BLaER1 (cell line): ENCODE data around the gene MED14.
A peak's percentile ranks its signal among the peaks of the same experiment; 100 is the strongest.

Experiments used
- H3K27ac ChIP-seq: shearing (Covaris generic); formaldehyde crosslinking; 2 replicates; pipeline ENCODE4 v1.8.1; 2022
- H3K27me3 ChIP-seq: shearing (Covaris generic); formaldehyde crosslinking; 2 replicates; pipeline ENCODE4 v1.8.1; 2022
- H3K36me3 ChIP-seq: shearing (Covaris generic); formaldehyde crosslinking; 2 replicates; pipeline ENCODE4 v1.8.1; 2022
- H3K4me1 ChIP-seq: shearing (Covaris generic); formaldehyde crosslinking; 2 replicates; pipeline ENCODE4 v1.8.1; 2022
- H3K4me2 ChIP-seq: shearing (Covaris generic); formaldehyde crosslinking; 2 replicates; pipeline ENCODE4 v1.8.1; 2022
- H3K4me3 ChIP-seq: shearing (Covaris generic); formaldehyde crosslinking; 2 replicates; pipeline ENCODE4 v1.8.1; 2022
- H3K9ac ChIP-seq: shearing (Covaris generic); formaldehyde crosslinking; 2 replicates; pipeline ENCODE4 v1.8.1; 2022
- H3K9me3 ChIP-seq: shearing (Covaris generic); formaldehyde crosslinking; 2 replicates; pipeline ENCODE4 v1.8.1; 2022
- H4K20me1 ChIP-seq: shearing (Covaris generic); formaldehyde crosslinking; 2 replicates; pipeline ENCODE4 v1.8.1; 2022
- Cebpa-rat ChIP-seq: shearing (Covaris generic); IDR thresholded peaks from 2 replicates; pipeline ENCODE4 v1.8.1; 2022

The MED14 gene

DNA sequence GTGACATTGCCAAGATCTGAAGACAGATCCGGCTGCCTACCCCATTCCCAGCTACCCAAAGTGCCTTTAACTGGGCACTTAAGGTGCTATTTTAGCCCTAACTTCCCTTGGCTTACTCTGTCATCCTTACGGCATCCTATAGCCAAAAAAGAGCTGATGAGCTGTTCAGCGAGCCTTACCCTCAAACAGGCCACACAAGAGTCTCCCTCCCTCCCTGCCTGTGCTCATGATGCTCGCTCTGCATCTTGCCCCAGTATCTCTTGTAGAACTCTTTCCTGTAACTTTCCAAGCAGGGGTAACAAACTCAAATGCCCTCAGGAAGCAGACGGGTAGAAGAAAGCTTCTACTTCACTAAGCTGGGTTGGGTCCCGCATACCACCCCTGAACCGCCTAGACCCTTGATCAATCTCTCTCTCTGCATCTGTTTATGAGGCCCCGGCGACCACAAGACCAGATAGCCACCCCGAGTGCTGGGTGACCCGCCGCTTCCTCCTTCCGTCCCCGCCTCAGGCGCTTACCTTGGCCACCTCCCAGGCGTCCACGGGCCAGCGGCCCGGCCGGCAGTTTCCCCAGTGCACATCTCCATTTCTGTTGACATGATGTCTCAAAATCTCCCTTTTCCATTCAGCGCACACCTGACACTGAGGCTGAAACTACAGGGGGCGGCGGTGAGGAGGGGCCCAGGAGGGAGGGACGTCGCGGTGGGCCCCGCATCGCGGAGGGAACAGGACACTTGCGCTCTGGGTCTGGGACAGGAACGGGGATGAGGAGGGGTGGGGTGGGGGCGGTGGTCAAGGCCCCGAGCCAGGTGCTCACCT, 88.6 kb downstream of the MED14 start:
- Histone ChIP-seq H3K27me3 (no peaks in the 10 kb centered on the region), H4K20me1 (no peaks in the 10 kb centered on the region), H3K4me1 (peaks cover 27% of the 10 kb centered on the region), H3K4me2 (peak overlapping the region; percentile 76), H3K27ac (peak overlapping the region; percentile 61; the same call in 1 of the 2 replicates), H3K9me3 (no peaks in the 10 kb centered on the region), H3K9ac (peak overlapping the region; percentile 77), H3K4me3 (peak overlapping the region; percentile 78), H3K36me3 (peaks cover 8% of the 10 kb centered on the region)
- no peak for TF ChIP-seq Cebpa-rat

DNA sequence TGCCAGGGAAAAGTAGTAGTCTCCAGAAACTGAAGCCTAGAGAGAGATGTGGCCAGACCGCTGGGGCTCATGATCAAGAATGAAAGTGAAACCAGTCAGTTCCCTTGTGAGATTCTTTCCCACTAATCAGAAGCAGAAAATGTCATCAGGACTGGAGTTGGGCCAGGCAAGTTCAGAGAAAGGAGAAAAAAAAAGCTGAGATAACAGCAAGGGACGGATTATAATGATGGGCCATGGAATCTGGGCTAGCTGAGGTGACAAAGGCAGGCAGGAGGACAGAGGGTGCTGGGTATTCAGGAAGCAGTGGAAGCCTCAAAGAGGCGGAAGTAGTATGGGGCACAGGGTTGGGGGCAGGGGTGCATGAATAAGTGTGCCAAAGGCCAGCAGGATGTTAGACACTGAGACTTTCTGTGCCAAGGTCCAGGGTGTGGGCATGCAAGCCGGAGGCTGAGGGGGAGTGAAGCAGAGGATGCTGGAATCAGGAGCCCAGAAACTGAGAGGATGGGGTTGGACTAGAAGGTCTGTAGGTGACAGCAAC, 90.5 kb downstream of the MED14 start:
- H3K4me1 ChIP-seq: peaks cover 27% of the 10 kb centered on the region
- H3K4me3 ChIP-seq: peak overlapping the region; percentile 62
- H3K9me3 ChIP-seq: no peaks in the 10 kb centered on the region
- H3K9ac ChIP-seq: peak overlapping the region; percentile 77
- no peaks in the 10 kb centered on the region for H3K27me3 ChIP-seq
- H3K27ac ChIP-seq: peak overlapping the region; percentile 74
- TF ChIP-seq Cebpa-rat: no peak
- H3K4me2 ChIP-seq: peak overlapping the region; percentile 92
- peaks cover 16% of the 10 kb centered on the region for H3K36me3 ChIP-seq
- peaks cover 4% of the 10 kb centered on the region; the same call in 1 of the 2 replicates for H4K20me1 ChIP-seq

GRCh38 chrX:40644176-40644575, 91.2 kb downstream of the MED14 start:
- peaks cover 11% of the 10 kb centered on the region; the same call in 1 of the 2 replicates for H4K20me1 ChIP-seq

GRCh38 chrX:40637687-40638086, 97.7 kb downstream of the MED14 start:
- H3K9me3 ChIP-seq: no peaks in the 10 kb centered on the region
- H4K20me1 ChIP-seq: peaks cover 42% of the 10 kb centered on the region
- no peak overlapping the region for H3K27ac ChIP-seq
- H3K4me1 ChIP-seq: no peaks in the 10 kb centered on the region
- no peak overlapping the region for H3K4me3 ChIP-seq
- TF ChIP-seq Cebpa-rat: no peak
- no peak overlapping the region for H3K4me2 ChIP-seq
- H3K36me3 ChIP-seq: peaks cover 80% of the 10 kb centered on the region
- H3K27me3 ChIP-seq: peaks cover 33% of the 10 kb centered on the region
- H3K9ac ChIP-seq: no peak overlapping the region

More at GRCh38 chrX:40644176-40644575, 91.2 kb downstream of the MED14 start:
- peak; percentile 63; the same call in 1 of the 2 replicates for TF ChIP-seq Cebpa-rat
- Histone ChIP-seq H3K4me1 (peaks cover 27% of the 10 kb centered on the region), H3K4me2 (peak overlapping the region; percentile 92), H3K9ac (no peak overlapping the region), H3K4me3 (peak overlapping the region; percentile 62), H3K27me3 (0 out of 2 replicates have a peak, but pooled peaks cover under 1% of the 10 kb centered on the region), H3K27ac (peak overlapping the region; percentile 74), H3K36me3 (peaks cover 21% of the 10 kb centered on the region), H3K9me3 (no peaks in the 10 kb centered on the region)

GRCh38 chrX:40632199-40632598, 103.1 kb downstream of the MED14 start:
- Histone ChIP-seq H3K4me1 (no peaks in the 10 kb centered on the region), H3K4me3 (no peak overlapping the region), H3K36me3 (peaks cover 86% of the 10 kb centered on the region), H3K9me3 (no peaks in the 10 kb centered on the region), H3K9ac (no peak overlapping the region), H3K27me3 (peaks cover 17% of the 10 kb centered on the region), H3K4me2 (no peak overlapping the region), H4K20me1 (peaks cover 48% of the 10 kb centered on the region), H3K27ac (no peak overlapping the region)
- TF ChIP-seq Cebpa-rat: no peak

DNA sequence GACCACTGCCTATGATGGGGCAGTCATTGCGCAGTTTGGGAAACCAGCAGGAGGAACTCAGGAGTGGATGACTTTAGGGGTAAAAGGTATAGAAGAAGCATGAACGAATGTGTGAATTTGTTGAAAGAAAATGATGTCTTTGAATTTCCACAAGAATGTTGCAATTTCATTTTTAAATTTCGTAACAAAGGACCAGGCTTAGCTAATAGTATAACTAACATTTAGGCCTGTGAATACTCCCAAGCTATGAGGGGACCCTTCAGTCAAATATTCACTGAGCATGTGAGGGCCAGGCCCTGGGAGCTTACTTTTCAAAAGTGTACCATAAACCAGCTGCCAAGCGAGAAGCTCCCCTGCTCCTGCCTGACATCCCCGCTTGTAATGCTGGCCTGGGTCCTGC, 106.8 kb downstream of the MED14 start:
- Histone ChIP-seq H3K36me3 (peaks cover 56% of the 10 kb centered on the region), H4K20me1 (peaks cover 26% of the 10 kb centered on the region), H3K27me3 (no peaks in the 10 kb centered on the region), H3K9me3 (peaks cover 4% of the 10 kb centered on the region), H3K4me1 (no peaks in the 10 kb centered on the region), H3K4me3 (no peak overlapping the region), H3K27ac (no peak overlapping the region), H3K4me2 (no peak overlapping the region), H3K9ac (no peak overlapping the region)
- no peak for TF ChIP-seq Cebpa-rat

- Histone ChIP-seq H3K36me3 (peaks cover 31% of the 10 kb centered on the region), H4K20me1 (peaks cover 10% of the 10 kb centered on the region; the same call in 1 of the 2 replicates), H3K4me3 (no peak overlapping the region), H3K27ac (no peak overlapping the region), H3K4me2 (no peak overlapping the region), H3K9ac (no peak overlapping the region), H3K4me1 (no peaks in the 10 kb centered on the region), H3K9me3 (peaks cover 10% of the 10 kb centered on the region), H3K27me3 (peaks cover 4% of the 10 kb centered on the region; the same call in 1 of the 2 replicates)
- no peak for TF ChIP-seq Cebpa-rat
Measured at GRCh38 chrX:40625294-40625693, 110.0 kb downstream of the MED14 start.

DNA sequence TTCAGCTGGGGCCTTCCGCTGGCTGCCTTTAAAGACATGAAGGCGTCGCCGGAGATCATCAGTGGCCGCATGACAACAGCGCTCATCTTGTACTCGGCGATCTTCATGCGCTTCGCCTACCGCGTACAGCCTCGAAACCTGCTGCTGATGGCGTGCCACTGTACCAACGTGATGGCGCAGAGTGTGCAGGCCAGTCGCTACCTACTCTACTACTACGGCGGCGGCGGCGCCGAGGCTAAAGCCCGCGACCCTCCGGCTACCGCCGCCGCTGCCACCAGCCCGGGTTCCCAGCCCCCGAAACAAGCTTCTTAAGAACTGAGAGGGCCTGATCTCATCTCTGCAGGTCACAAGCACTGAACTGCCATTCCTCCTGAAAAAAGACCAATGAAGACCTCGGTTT, 111.7 kb downstream of the MED14 start:
- peaks cover 4% of the 10 kb centered on the region; the same call in 1 of the 2 replicates for H3K27me3 ChIP-seq
- no peak overlapping the region for H3K4me2 ChIP-seq
- no peaks in the 10 kb centered on the region for H3K4me1 ChIP-seq
- H3K9me3 ChIP-seq: peaks cover 10% of the 10 kb centered on the region
- H3K36me3 ChIP-seq: peaks cover 14% of the 10 kb centered on the region
- 0 out of 2 replicates have a peak, but pooled peaks cover 5% of the 10 kb centered on the region for H4K20me1 ChIP-seq
- no peak for TF ChIP-seq Cebpa-rat
- no peak overlapping the region for H3K4me3 ChIP-seq
- H3K27ac ChIP-seq: no peak overlapping the region
- H3K9ac ChIP-seq: no peak overlapping the region

DNA sequence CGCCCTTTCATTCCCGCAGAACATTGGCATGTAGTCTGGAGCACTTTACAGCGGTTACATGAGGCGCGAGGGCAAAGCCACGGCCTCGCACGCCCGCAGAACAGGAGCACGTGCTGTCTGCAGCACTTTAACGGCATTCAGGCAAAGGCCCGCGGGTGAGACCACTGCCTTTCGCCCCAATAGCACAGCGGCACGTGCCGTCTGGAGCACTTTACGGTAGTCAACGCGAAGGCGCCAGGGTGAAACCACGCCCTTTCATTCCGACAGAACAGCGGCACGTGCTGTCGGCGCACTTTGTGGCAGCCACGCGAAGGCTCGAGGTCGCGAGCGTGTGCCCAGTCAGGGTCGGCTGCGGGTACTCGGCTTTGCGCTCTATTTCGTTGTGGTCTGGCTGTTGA, 112.2 kb downstream of the MED14 start, which contains the start of gene MPC1L:
TSS of gene MPC1L (plus strand) at position 290 of the 398 bp plus-strand sequence. CDS start 138 bp downstream, outside the sequence.
- Histone ChIP-seq H3K4me1 (no peaks in the 10 kb centered on the region), H3K4me2 (no peak within 1 kb of the TSS), H3K9ac (no peak within 1 kb of the TSS), H3K36me3 (peaks cover 9% of the 10 kb centered on the region), H3K9me3 (peaks cover 10% of the 10 kb centered on the region), H4K20me1 (no peaks in the 10 kb centered on the region), H3K27ac (no peak within 1 kb of the TSS), H3K4me3 (no peak within 1 kb of the TSS), H3K27me3 (peaks cover 4% of the 10 kb centered on the region; the same call in 1 of the 2 replicates)
- TF ChIP-seq Cebpa-rat: no peak
